ENCODE measurements around the gene WDR26.
"Not testable (repeated sequence)": the region's sequence is repeated elsewhere in the genome, so short reads cannot be mapped to it uniquely, and the experiment has no call there.

The WDR26 gene

DNA sequence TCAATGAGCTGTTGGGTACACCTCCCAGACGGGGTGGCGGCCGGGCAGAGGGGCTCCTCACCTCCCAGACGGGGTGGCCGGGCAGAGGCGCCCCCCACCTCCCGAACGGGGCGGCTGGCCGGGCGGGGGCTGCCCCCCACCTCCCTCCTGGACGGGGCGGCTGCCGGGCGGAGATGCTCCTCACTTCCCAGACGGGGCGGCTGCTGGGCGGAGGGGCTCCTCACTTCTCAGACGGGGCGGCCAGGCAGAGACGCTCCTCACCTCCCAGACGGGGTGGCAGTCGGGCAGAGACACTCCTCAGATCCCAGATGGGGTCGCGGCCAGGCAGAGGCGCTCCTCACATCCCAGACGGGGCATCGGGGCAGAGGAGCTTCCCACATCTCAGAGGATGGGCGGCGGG, 84.9 kb downstream of the WDR26 start:
- not testable (repeated sequence) for H3K27ac ChIP-seq (ENCODE audit: low read length); H3K27me3 ChIP-seq (ENCODE audit: insufficient read depth, low read length, poor library complexity); H3K4me1 ChIP-seq (ENCODE audit: insufficient read depth, low read length); H3K4me3 ChIP-seq (ENCODE audit: low read depth in 1 of 2, low read length in 2 of 2); H3K79me2 ChIP-seq (ENCODE audit: insufficient read depth, low read length); H3K4me2 ChIP-seq (ENCODE audit: insufficient read depth, low read length); DNase-seq; H3K9ac ChIP-seq (ENCODE audit: low read depth, low read length); ATAC-seq (ENCODE audit: insufficient read depth, low read depth); H3K36me3 ChIP-seq (ENCODE audit: insufficient read depth, low read length); H4K20me1 ChIP-seq (ENCODE audit: insufficient read depth, low read length); H2AFZ ChIP-seq (ENCODE audit: low read depth, low read length); H3K9me3 ChIP-seq (ENCODE audit: insufficient read depth, low read length, severe bottlenecking)

DNA sequence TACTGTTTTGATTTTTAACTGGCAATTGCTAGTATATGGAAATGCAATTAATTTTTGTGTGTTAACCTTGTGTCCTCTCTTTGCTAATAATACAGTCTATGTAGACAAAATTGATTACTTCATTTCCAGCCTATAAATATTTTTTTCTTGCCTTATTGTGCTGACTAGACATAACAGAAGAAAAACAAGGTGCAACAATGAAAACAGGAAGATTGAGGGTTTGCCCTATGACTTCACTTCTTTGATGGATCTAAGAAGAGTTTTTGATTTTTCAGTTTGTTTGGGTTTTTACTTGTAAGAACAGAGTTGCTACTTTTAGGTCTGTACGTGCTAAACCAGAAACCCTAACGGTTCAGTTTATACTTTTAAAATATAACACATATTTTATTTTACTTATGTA, 86.5 kb downstream of the WDR26 start:
- TF ChIP-seq, protein P1, sequence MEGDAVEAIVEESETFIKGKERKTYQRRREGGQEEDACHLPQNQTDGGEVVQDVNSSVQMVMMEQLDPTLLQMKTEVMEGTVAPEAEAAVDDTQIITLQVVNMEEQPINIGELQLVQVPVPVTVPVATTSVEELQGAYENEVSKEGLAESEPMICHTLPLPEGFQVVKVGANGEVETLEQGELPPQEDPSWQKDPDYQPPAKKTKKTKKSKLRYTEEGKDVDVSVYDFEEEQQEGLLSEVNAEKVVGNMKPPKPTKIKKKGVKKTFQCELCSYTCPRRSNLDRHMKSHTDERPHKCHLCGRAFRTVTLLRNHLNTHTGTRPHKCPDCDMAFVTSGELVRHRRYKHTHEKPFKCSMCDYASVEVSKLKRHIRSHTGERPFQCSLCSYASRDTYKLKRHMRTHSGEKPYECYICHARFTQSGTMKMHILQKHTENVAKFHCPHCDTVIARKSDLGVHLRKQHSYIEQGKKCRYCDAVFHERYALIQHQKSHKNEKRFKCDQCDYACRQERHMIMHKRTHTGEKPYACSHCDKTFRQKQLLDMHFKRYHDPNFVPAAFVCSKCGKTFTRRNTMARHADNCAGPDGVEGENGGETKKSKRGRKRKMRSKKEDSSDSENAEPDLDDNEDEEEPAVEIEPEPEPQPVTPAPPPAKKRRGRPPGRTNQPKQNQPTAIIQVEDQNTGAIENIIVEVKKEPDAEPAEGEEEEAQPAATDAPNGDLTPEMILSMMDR (IDR thresholded peaks at IDR 0.05; ENCODE audit: borderline replicate concordance, extremely low read depth, low read length, poor library complexity, severe bottlenecking), result no peak
- no peak for TF ChIP-seq EZH2 (IDR thresholded peaks at IDR 0.05; ENCODE audit: borderline replicate concordance, low read depth, low read length, severe bottlenecking)
- no peak overlapping the region for H3K4me3 ChIP-seq (ENCODE audit: low read depth in 1 of 2, low read length in 2 of 2)
- H3K4me2 ChIP-seq (ENCODE audit: insufficient read depth, low read length), result no peak overlapping the region
- H3K36me3 ChIP-seq (ENCODE audit: insufficient read depth, low read length), result no peaks in the 10 kb centered on the region
- peaks cover 17% of the 10 kb centered on the region for H3K9me3 ChIP-seq (ENCODE audit: insufficient read depth, low read length, severe bottlenecking)
- H3K27me3 ChIP-seq (ENCODE audit: insufficient read depth, low read length, poor library complexity), result no peaks in the 10 kb centered on the region
- DNase-seq (no peak), ATAC-seq (ENCODE audit: insufficient read depth, low read depth) (no peak)
- H3K4me1 ChIP-seq (ENCODE audit: insufficient read depth, low read length), result no peaks in the 10 kb centered on the region
- no peak overlapping the region for H3K27ac ChIP-seq (ENCODE audit: low read length)
- no peaks in the 10 kb centered on the region for H4K20me1 ChIP-seq (ENCODE audit: insufficient read depth, low read length)
- H3K9ac ChIP-seq (ENCODE audit: low read depth, low read length), result no peak overlapping the region
- H2AFZ ChIP-seq (ENCODE audit: low read depth, low read length), result no peak overlapping the region
- H3K79me2 ChIP-seq (ENCODE audit: insufficient read depth, low read length), result no peaks in the 10 kb centered on the region

DNA sequence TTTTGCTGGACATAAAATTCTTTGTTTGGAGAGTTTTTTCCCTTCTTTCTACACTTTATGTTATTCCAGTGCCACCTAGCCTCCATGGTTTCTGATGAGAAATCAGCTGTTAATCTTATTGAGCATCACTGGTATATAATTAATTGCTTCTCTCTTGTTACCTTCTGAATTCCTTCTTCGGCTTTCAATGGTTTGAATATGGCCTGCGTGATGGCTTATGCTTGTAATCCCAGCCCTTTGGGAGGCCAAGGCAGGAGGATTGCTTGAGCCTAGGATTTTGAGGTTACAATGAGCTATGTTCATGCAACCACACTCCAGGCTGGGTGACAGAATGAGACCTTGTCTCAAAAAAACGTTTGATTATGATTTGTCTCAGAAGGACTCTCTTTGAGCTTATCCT, 90.9 kb downstream of the WDR26 start:
- Histone ChIP-seq H3K4me1 (ENCODE audit: insufficient read depth, low read length) (no peaks in the 10 kb centered on the region), H4K20me1 (ENCODE audit: insufficient read depth, low read length) (no peaks in the 10 kb centered on the region), H3K27ac (ENCODE audit: low read length) (no peak overlapping the region), H2AFZ (ENCODE audit: low read depth, low read length) (no peak overlapping the region), H3K79me2 (ENCODE audit: insufficient read depth, low read length) (no peaks in the 10 kb centered on the region), H3K36me3 (ENCODE audit: insufficient read depth, low read length) (no peaks in the 10 kb centered on the region), H3K9me3 (ENCODE audit: insufficient read depth, low read length, severe bottlenecking) (peaks cover 19% of the 10 kb centered on the region), H3K4me2 (ENCODE audit: insufficient read depth, low read length) (no peak overlapping the region), H3K4me3 (ENCODE audit: low read depth in 1 of 2, low read length in 2 of 2) (no peak overlapping the region), H3K9ac (ENCODE audit: low read depth, low read length) (no peak overlapping the region), H3K27me3 (ENCODE audit: insufficient read depth, low read length, poor library complexity) (no peaks in the 10 kb centered on the region)
- TF ChIP-seq EZH2 (IDR thresholded peaks at IDR 0.05; ENCODE audit: borderline replicate concordance, low read depth, low read length, severe bottlenecking), result no peak
- TF ChIP-seq, protein P1 (IDR thresholded peaks at IDR 0.05; ENCODE audit: borderline replicate concordance, extremely low read depth, low read length, poor library complexity, severe bottlenecking), result no peak
- DNase-seq (no peak), ATAC-seq (ENCODE audit: insufficient read depth, low read depth) (no peak)

DNA sequence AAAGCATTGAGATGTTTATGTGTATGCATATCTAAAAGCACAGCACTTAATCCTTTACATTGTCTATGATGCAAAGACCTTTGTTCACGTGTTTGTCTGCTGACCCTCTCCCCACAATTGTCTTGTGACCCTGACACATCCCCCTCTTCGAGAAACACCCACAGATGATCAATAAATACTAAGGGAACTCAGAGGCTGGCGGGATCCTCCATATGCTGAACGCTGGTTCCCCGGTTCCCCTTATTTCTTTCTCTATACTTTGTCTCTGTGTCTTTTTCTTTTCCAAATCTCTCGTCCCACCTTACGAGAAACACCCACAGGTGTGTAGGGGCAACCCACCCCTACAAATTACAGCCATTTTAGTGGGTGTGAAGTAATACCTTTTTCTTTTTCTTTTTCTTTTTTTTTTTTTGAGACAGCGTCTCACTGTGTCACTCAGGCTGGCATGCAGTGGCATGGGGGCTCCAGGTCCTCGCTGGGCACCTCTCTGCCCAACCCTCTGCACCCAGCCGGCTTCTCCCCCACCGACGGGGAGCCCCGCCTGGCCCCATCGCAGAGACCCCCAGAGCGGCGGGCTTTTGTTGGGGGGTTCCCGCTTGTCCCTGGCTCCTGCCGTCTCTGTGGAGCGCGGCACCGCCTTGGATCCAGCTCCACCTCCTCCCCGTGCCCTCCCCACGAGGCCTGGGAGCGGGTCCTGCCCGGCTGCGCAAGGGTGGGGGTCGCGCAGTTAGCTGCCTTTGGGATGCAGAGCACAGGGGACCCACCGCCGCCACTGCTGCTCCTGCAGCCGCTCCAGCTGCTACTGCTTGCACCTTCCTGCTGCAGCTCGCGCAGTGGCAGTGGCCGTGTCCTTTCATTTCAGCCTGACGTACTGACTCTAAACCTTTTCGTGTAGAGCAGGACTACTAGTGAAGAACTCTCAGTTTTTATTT, 93.9 kb downstream of the WDR26 start:
- H4K20me1 ChIP-seq (ENCODE audit: insufficient read depth, low read length); H3K4me3 ChIP-seq (ENCODE audit: low read depth in 1 of 2, low read length in 2 of 2); H3K27ac ChIP-seq (ENCODE audit: low read length); H3K36me3 ChIP-seq (ENCODE audit: insufficient read depth, low read length); ATAC-seq (ENCODE audit: insufficient read depth, low read depth); H3K4me2 ChIP-seq (ENCODE audit: insufficient read depth, low read length); H3K27me3 ChIP-seq (ENCODE audit: insufficient read depth, low read length, poor library complexity); H3K4me1 ChIP-seq (ENCODE audit: insufficient read depth, low read length); H3K9ac ChIP-seq (ENCODE audit: low read depth, low read length); H2AFZ ChIP-seq (ENCODE audit: low read depth, low read length); H3K79me2 ChIP-seq (ENCODE audit: insufficient read depth, low read length); DNase-seq: not testable (repeated sequence)
- peaks cover 19% of the 10 kb centered on the region for H3K9me3 ChIP-seq (ENCODE audit: insufficient read depth, low read length, severe bottlenecking)
